GM12864 (cell line): ENCODE measurements around the gene HADH.

Source experiments
- DNase-seq: peaks from one replicate; pipeline ENCODE4 v3.0.0-alpha.2; 2011; ENCODE audit warnings: low read depth
- H3K4me3 ChIP-seq: 2 replicates; pipeline ENCODE4 v1.5.1; 2011; ENCODE audit warnings: mild to moderate bottlenecking, low read depth, low read length, control low read depth
- TF ChIP-seq, protein P1 (sequence below): IDR thresholded peaks from 2 replicates; pipeline ENCODE4 v1.5.1; 2011; ENCODE audit warnings: low read depth, mild to moderate bottlenecking, moderate library complexity, low read length, control low read depth, inconsistent platforms; ENCODE audit errors: missing control alignments

HADH gene

DNA sequence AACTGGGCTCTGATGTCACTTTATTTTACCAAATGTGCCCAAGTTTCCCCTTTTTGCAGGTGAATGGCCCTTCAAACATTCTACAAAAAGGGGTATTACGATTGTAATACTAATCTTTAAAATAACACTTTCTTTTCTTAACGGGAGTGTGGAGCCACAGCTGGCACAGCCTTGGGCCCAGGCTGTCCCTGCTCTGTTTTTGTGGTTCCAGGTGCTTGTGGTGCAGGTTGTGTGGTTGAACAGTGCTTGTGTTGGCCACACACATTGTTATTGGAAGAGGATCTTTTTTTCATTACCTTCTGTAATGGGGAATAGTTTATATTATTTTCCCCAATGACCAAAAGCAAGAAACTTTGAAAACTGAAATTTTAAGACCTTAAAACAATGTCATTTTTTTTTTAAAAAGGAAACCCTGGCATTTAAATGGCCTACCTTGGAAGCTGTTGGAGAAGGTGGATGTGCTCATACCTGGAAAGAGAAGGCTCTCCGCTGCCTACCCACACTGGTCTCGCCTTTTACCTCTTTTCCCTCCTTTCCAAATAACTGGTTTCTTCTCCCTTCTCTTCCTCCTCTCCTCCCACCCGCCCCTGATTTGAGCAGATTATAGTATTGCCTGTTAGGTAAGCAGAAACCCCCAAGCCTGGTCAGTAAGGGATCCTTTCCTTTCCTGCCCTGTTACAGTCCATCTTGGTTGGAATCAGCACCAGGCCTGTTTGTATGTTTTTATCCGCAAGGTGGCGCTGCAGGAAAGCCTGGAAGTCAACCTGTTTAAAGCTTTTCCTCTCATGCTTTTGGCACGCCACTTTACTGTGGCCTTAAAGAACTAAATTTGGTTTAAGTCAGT lies 28.6 kb downstream of the HADH start:
- no peak overlapping the region for H3K4me3 ChIP-seq
- TF ChIP-seq, protein P1, sequence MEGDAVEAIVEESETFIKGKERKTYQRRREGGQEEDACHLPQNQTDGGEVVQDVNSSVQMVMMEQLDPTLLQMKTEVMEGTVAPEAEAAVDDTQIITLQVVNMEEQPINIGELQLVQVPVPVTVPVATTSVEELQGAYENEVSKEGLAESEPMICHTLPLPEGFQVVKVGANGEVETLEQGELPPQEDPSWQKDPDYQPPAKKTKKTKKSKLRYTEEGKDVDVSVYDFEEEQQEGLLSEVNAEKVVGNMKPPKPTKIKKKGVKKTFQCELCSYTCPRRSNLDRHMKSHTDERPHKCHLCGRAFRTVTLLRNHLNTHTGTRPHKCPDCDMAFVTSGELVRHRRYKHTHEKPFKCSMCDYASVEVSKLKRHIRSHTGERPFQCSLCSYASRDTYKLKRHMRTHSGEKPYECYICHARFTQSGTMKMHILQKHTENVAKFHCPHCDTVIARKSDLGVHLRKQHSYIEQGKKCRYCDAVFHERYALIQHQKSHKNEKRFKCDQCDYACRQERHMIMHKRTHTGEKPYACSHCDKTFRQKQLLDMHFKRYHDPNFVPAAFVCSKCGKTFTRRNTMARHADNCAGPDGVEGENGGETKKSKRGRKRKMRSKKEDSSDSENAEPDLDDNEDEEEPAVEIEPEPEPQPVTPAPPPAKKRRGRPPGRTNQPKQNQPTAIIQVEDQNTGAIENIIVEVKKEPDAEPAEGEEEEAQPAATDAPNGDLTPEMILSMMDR, result peak; percentile 80
- DNase-seq, result peak; percentile 30

DNA sequence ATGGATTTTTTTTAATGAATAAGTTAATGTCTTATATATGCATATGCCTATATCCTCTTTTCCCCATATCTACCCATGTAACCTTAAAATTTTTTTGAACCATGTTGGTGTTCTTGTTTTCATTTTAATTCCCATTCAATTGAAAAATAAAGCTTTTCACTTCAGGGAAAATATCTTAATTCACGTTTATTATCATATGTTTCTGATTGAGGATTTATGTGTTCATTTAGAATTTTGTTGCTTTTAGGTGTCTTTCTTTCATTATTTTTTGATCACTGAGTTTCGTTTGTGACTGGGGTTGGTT lies 29.1 kb downstream of the HADH start:
- no peak overlapping the region for H3K4me3 ChIP-seq
- DNase-seq, result no peak
- TF ChIP-seq, protein P1, result no peak

DNA sequence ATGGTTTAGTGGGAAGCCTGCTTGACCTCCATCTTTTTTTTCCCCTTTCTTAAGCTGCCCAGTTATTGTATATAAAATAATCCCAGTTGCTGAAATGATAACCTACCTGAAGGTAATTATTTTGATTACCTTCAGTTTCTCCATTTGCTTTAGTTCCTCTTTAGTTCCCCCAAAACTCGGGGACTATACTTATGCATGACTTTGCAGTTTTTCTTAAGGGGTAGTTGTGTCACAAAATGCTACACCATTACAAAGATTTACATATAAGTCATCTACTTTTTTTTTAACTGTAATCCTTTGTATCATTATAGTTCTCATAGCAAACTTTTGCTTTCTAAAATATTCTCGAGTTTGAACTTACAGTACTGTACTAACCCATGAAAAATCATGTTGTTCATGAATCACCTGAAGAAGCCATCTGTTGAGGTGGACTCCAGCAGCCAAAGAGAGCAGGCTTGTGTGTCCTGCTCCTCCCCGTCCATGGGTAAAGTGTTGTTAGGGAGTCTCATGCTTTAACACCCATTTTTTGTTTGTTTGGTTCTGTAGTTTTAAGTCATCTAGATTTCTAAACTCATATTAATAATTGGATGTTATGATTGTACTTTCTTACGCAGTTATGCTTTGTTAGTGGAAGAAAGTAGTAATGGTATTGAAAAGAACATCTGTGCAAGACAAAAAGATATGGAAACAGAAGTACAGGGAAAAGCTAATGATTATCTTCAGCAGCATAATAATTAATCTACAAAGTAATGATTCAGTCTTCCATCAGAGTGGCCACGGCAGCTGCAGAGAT lies 34.6 kb downstream of the HADH start:
- no peak for DNase-seq
- no peak overlapping the region for H3K4me3 ChIP-seq
- TF ChIP-seq, protein P1, result no peak

DNA sequence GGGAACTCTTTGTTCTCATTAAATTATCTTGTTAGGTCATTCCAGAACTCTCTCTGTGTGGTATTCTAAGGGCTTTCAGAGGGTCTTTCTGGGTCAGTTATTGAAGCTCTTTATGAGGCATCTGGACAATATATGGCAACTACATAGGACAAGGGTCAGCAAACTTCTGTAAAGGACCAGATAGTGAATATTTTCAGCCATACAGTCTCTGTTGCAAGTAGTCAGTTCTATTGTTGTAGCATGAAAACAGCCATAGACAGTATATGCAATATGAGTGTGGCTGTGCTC lies 35.1 kb downstream of the HADH start:
- TF ChIP-seq, protein P1, result no peak
- no peak for DNase-seq

DNA sequence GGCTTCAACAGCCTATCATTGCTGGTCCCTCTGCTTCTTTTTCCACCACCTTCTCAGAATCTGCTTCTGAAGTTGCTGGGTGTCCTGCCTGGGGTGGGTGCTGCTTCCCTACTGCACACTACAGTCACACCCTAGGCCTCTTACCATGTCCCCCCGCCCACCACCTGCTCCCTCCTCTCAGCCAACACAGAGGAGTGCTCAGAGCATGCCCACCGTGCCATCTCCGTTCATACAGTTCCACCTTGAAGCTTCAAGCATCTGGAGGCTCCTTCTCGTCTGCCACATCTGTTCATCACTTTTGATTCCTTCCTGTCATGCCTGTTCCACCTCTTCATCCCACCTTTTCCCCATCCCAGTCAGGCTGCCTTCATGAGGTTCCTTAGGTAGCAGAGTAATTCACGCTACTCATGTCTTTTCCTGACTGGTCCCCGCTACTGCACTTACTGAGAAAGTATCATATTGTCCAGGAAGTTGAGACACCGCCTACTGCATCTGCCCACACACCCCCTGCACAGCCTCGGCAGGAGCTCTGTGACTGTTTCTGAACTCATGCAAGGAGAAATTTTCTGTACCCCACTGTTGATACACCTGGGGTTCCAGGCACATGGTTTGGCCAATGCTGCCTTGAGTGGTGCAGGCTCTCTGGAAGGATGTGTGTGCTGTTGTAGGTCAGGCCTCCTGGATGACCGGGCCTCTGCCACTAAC lies 39.5 kb downstream of the HADH start:
- H3K4me3 ChIP-seq, result no peak overlapping the region
- TF ChIP-seq, protein P1, result no peak

More for the DNA sequence above, 35.1 kb downstream of the HADH start:
- no peak overlapping the region for H3K4me3 ChIP-seq

DNA sequence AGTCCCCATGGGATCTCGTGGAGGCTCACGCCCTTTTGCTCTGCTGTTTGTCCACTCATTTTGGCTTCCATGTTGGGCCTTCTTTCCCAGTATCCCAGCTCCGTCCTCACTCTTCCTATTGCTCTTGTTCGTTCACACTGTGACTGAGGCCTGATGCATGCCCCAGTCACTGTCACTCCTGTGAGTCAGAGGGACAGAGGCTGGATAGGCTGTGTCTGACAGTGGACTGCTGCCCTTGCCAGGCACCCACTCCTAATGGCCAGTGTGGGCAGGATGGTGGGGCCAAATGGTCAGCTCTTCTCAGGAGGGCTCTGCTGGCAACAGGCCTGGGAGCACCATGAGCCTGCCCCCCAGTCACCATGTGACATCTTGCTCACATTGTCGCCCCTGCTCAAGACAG lies 40.0 kb downstream of the HADH start:
- DNase-seq, result no peak
- TF ChIP-seq, protein P1, result no peak

More for the DNA sequence above, 39.5 kb downstream of the HADH start:
- DNase-seq, result no peak

More for the DNA sequence above, 40.0 kb downstream of the HADH start:
- no peak overlapping the region for H3K4me3 ChIP-seq
